MV-4-11 (cell line): ENCODE measurements around the gene SPINK13.
"Not testable (repeated sequence)": the region's sequence is repeated elsewhere in the genome, so short reads cannot be mapped to it uniquely, and the experiment has no call there.

ENCODE experiments used
- DNase-seq: peaks from one replicate; lab custom pipeline; 2025; lab: John Stamatoyannopoulos, UW

SPINK13 gene, protein sequence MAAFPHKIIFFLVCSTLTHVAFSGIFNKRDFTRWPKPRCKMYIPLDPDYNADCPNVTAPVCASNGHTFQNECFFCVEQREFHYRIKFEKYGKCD

DNA sequence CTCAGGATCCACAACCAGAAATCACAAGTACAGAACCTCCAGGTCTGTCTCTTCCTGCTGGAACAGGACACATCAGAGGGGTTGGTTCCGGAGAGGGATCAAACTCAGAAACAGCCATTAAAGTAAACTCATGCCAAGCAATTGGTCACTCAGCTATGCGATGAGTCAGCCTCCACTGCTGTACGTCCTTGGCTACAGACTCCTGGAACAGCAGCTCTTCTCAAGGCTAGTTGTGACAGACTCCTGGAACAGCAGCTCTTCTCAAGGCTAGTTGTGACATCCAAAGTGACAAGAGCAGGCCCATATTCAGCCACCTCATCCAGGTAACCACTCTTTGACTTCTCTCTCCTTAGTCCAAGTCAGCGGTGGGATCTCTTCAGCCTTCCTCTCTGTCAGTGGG, at the start of gene SPINK13:
TSS of gene SPINK13 (plus strand) at position 229 of the 400 bp plus-strand sequence. CDS start 1,279 bp downstream, outside the sequence.
- no peak for DNase-seq

DNA sequence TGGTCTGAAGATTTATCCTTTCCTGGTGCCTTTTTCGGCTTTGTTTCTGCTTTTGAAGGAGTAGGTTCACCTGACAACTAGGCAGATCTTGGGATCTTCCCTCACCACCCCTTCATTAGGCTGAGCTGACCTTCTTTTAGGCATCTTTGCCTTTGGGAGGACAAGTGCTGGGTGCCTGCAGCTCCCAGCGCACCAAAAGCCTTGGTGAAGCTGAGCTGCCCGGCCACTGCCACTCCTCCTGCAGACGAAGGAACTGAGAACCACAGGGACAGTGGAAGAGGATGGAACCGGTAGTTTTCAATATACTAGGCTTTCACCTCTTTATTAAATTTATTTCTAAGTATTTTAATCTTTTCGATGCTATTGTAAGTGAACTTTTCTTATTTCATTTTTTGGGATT, 47.1 kb upstream of the SPINK13 start:
- no peak for DNase-seq

DNA sequence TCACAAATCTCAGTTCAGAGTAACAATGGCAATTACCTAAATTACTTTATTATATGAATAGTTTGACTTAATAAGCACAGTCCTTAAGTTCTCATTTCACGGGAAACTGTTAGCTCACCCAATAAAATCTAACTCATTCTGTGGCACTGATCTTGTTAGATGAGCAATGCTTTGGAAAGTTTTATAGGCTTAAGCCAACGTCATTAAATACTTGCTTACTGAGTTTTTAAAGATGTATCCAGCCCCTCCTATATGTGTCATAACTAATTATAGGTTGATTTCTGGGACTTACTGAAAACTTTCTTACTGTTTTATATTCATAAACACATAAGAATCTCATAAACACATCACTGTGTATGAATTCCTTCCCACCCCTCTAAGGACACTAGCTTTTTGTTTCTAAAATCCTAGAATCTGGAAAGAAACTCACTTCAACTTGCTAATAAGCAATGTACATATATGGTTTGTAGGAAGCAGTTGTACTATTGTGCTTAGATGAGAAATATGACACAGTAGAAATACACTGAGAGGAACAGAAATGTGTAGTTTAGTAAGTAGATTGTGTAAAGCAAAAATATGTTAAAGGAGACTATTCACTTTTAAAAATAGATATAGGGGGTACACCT, 44.4 kb upstream of the SPINK13 start:
- no peak for DNase-seq

DNA sequence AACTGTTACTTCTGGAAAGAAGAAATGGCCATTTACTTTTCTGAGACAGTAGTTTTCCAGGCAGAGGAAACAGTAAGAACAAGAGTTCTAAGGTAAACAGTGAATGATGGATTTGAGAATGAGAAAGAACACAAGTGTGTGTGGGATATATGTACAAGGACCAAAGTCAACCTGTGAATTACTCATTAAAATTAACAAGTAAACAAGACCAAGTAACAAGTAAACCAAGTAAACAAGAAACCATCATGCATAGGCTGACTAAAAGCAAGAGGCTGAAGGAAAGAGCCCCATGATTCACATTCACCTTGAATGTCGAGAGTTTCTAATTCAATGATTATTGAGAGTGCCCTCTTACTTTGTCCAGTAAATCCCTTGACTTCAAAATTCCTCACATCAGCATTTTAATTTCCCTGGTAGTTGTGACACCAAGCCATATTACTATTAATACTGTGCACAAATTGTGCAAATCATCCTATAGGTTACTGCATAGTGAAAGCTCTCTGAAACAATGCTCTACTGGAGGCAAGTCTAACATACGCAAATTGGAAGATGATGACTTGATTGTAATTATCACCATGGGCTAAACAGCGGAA, 40.1 kb upstream of the SPINK13 start:
- no peak for DNase-seq

DNA sequence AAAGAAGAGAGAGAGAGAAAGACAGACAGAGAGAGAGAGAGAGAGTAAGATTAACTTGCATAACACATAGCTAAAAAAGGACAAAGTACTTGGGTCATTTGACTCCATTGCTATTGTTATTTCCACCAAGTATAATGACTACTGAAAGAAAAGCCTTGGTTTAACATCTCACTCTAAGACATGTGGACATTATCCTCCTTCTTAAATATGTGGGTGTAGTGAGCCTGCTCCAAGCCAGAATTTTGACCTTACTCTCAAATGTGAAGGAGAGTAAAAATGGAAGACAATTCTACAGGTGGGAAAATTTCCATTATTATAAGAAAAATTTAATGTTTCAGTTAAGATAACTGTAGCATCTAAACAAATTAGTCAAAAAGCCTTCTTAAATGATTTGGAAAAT, 38.8 kb upstream of the SPINK13 start:
- DNase-seq = no peak

DNA sequence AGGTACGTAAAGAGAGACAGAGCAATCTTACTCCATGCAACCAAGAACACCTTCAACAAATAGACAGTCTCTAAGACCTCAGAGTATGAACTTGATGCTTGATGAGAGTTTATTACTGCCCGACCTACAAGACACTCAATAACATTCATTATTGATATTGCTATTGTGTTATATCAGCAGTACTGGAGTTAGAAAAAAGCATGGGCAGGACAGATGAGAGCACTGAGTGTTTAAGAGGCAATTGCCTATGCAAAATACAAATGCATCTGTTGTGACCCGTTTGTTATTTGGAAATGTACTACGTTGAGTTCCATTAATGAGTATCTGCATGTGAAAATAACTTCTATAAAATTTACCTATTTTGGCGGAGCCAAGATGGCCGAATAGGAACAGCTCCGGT, 38.4 kb upstream of the SPINK13 start:
- DNase-seq = no peak

DNA sequence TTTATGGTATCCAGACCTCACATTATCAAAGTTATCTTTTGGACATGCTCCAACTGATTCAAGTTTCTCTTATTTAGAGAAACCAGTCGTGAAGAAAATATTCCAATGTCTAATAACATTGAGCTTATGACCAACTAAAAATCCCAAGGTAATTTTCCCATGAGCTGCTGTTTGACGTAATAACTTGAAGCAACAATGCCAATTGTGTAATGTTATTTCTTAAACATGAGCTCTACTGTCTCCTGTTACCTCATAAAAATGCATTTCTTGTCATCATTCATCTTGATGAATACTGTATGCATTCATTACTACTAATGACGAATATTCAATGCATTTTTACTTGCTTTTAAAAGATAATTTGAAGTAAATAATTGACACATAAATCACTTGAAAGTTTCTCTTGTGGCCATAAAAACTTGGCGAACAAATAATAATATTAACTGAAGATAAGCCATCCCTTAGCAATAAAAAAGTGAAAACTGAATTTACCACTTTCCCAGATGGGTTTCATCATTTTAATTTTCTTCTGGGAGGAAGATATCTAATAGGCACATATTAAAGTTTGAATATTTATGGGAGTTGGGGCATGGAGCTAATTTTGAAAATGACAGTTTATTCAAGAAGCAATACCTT, 30.7 kb upstream of the SPINK13 start:
- DNase-seq = no peak

DNA sequence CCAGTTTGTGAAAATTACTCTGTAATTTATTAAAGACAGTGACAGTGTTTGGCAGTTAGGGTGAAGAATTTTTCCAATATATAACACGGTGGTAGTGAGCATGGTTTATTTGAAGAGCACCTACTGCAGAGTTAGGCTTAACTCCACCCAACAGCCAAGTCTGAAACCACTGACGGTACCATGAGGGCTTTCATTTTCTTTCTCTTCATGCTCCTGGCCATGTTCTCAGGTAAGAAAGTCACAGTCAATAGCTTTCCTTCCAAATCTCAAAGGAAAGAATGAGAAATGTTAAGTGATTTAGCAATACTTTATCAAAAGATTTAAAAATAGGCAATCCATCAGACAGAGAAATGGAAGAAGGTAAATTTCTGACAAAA, 30.2 kb upstream of the SPINK13 start, which contains the start of gene MARCOL:
TSS of gene MARCOL (plus strand) at position 108 of the 377 bp plus-strand sequence. CDS start at position 181, 73 bp downstream.
- no peak for DNase-seq

DNA sequence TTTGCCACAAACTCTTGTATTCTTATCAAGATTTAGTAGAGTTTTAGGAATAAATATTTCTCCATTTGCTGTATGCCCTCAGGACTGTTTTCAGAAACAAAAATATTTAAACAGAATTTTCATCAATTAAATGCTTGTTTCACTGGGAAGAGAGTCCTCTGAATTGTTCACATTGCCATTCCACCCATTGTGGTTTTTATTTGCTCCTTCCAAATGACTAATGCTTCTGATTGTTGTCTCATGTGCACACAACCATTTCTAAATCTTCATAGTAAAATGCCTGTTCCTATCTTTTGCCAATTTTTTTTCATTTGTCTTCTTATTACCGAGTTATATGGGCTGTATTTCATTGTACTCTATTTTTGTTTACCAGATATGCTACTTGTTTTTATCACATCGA, 19.7 kb upstream of the SPINK13 start:
- DNase-seq = no peak

DNA sequence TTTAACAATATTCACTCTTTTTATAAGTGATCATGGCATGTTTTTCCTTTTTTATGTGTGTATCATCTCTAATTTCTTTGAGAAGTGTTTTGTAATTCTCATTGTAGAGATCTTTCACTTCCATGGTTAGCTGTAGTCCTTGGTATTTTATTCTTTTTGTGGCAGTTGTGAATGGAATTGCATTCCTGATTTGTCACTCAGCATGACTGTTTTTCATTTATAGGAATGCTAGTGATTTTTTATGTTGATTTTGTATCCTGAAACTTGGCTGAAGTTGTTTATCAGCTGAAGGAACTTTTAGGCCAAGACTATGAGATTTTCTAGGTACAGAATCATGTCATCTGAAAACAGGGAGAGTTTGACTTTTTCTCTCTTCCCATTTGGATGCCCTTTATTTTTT, 13.1 kb upstream of the SPINK13 start:
- DNase-seq = no peak

DNA sequence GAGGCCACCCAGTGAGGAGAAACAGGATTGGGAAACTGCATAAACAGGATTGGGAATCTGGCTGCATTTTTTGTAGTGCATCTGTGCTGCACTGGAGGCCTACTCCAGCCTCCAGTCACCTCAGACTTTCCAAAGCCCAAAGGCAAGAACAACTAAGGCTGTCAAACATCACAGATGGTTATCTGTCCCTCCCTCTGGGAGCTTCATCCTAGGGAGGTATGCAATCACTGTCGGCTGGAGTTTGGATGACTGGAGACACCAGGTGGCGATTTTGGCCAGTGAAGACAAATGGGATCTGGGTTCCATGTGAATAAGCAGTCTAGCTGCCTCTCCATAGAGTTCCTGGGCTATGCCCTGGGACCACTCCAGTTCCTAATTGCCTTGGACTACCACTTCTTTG, 9.3 kb upstream of the SPINK13 start:
- no peak for DNase-seq

DNA sequence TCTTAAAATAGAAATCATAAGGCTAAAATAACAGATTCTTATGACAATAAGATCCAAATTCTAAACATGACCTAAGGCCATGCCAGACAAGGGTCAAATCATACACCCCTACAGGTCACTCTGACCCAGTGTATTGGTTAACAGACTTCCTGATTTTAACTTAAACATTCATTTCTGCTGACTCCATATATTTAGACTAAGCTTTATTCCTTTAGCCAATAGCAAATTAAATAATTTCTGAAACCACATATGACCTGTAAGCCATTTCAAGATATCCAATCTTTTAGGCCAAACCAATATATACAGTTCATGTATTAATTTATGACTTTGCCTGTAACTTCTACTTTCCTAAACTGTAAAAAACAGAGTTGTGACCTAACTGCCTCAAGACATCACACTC, 7.4 kb upstream of the SPINK13 start:
- no peak for DNase-seq

DNA sequence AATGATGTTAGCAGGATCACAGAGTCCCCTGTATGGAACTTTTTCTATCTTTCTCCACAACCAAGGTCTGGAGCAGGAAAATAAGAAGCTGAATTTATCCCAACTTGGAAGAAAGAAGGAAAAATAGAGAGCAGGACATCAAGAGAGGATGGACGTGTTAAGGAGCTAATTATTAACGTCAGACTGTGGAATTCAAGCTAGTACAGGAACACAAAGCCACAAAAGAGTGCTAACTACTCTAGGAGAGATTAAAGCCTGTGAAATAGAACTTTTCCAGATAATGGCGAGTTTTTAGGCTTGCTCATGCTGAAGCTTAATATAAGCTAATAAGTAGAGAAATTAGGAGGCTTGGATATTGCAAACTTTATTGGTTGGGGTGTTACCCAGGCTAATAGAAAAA, 632 bp upstream of the SPINK13 start:
- no peak for DNase-seq

DNA sequence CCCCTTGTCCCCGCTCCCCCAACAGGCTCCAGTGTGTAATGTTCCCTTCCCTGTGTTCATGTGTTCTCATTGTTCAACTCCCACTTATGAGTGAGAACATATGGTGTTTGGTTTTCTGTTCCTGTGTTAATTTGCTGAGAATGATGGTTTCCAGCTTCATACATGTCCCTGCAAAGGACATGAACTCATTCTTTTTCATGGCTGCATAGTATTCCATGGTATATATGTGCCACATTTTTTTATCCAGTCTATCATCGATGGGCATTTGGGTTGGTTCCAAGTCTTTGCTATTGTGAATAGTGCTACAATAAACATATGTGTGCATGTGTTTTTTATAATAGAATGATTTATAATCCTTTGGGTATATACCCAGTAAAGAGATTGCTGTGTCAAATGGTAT, 6.5 kb downstream of the SPINK13 start:
- DNase-seq = not testable (repeated sequence)

DNA sequence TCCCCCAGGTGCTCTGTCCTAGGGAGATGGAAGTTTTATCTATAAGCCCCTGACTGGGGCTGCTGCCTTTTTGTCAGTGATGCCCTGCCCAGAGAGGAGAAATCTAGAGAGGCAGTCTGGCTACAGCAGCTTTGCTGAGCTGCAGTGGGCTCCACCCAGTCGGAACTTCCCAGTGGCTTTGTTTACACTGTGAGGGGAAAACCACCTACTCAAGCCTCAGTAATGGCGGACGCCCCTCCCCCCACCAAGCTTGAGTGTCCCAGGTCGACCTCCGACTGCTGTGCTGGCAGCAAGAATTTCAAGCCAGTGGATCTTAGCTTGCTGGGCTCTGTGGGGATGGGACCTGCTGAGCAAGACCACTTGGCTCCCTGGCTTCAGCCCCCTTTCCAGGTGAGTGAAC, 12.3 kb downstream of the SPINK13 start:
- DNase-seq = not testable (repeated sequence)

DNA sequence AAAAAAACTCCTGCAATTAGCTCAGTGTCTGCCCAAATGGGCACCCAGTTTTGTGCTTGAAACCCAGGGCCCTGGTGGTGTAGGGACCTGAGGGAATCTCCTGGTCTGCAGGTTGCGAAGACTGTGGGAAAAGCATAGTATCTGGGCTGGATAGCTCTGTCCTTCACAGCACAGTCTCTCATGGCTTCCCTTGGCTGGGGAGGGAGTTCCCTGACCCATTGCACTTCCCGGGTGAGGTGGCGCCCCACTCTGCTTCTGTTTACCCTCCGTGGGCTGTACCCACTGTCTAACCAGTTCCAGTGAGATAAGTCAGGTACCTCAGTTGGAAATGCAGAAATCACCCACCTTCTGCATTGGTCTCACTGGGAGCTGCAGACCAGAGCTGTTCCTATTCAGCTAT, 12.7 kb downstream of the SPINK13 start:
- DNase-seq = not testable (repeated sequence)

DNA sequence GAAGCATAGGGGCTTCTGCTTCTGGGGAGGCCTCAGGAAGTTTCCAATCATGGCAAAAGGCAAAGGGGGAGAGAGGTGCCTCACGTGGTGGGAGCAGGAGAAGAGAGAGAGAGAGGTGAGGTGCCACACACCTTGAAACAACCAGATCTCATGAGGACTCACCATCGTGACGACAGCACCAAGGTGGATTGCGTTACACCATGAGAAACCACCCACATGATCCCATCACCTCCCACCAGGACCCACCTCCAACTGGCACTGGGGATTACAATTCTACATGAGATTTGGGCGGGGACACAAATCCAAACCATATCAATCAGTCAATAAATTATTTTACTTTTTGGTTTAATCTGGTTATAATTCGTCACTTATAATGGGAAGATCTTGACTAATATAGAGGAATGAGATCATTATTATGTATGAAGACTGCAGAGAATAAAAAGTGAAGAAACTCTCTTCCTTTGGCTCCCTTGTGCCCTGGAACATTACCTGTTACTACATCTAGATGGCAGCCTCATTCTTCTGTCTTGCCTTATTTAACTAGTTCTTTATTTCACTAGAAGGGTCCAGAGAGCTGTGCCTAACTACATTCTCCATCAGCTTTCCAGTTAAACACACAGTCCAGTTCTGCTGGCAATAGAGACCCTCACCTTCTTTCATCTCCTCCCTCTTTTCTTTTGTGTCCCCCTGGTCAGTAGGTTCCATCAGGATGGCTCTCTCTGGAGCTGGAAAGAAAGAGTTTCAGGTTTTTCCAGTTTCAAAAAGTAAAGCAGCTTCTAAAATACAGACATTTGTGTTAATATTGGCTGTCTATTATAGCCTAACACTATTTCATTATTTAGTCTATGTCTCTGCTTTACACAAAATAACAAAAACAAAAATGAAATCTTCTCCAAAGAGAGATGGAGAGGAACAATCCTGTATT, 21.9 kb downstream of the SPINK13 start:
- peak; percentile 5 for DNase-seq

DNA sequence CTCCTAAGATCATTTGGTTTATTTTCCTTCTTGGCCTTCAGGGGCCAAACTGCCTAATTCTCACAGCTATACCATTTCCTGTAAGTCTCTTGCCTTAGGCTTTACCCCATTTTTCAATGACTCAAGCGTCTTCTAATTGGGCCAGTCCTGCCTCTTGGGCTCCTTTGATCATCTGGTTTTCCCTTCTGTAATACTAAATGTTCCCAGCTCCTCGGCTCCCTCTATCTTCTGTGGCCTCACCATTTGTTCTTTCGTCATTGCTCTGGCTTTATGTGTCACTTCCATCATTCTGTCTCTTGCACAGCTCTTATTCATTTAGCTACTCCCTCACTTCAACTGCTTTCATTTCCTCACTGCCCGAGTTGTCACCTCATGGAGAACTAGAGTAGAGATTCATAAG, 29.1 kb downstream of the SPINK13 start:
- DNase-seq = no peak

DNA sequence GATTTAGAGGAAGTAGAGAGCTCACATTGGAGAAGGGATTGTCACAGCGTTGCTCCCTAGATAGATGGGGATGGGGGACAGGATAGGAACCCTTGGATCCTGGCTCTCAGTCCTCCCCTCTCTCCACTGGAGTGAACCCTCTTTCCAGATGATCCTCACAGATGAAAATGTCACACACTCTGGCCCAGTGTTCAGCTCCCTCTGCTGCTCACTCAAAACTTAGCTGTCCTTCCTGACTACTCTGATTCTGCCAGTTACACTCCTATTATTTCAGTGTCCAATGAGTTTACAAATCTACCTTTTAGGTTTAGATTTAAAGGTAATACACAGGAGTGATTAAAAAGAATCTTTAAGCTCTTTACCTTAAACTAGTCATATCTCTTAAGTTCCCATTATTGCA, 37.9 kb downstream of the SPINK13 start:
- DNase-seq = no peak

DNA sequence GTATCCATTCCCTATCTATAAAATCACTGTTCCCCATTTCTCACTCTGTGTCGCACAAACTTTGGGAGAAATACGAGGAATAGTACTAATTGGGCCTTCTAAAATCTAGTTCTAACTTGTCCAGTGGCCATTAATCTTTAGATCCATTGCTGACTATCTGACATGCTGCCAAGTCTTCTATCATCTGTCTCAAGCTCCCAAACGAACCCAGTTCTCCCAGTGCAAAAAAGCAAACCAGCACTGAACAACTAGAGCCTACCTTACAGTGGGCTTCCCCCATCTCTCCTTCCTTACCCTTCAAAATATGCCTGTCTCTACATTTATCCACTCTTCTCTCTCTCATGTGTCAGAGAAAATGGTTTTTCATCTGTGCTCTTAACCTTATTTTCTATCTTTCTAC, 40.4 kb downstream of the SPINK13 start:
- DNase-seq = no peak

DNA sequence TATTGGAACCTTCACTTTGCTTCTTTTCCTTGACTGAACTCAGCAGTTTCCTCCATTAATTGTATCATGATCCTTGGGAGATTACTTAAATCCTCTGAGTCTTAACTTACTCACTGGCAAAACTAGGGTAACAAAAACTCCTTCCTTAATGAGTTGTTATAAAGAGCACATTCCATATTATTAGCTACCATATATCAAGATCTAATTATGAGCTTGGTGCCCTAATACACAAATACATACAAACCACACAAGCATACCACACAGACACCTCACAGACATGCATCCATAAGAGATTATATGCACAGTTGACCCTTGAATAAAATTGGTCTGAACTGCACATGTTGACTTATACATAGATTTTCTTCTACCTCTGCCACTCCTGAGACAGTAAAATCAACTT, 41.2 kb downstream of the SPINK13 start:
- no peak for DNase-seq

DNA sequence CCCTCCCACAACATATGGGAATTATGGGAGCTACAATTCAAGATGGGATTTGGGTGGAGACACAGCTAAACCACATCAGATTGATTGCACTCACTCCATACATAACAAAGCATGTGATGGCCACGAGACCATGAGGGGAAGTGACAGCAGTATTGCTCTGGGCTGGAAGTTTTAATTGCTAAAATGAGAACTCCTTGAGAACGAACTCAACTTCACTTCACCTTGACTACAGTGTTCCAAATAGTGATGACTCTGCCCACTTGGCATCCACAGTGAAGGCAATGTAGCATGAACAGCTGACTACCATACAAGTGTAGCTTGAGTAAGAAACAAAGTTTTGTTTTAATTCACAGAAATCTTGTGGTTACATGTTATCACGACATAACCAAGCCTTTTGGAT, 42.9 kb downstream of the SPINK13 start:
- no peak for DNase-seq
